Tibial artery (tissue), 4 donors: ENCODE results near the gene ACYP1.
A peak's percentile ranks its signal among the peaks of the same experiment; 100 is the strongest.

Source experiments
- DNase-seq, 2 donors: peaks; one replicate each; pipeline ENCODE4 v3.0.0-alpha.2; 2019
- H3K27ac ChIP-seq, 2 donors: fragments of 200-600 bp; sonication (generic) in 1 of 2; 1 replicate in 1 of 2; 2 replicates in 1 of 2; pipeline ENCODE4 v1.5.1; 2018 to 2019; ENCODE audit warnings: mild to moderate bottlenecking in 1 of 2
- H3K27me3 ChIP-seq, 2 donors: fragments of 200-600 bp; sonication (generic) in 1 of 2; one replicate each; pipeline versions ENCODE4 v1.5.1 to v1.6.0; 2016 to 2019
- H3K36me3 ChIP-seq, 3 donors: fragments of 200-600 bp; sonication (generic) in 2 of 3; one replicate each; pipeline ENCODE4 v1.5.1; 2016 to 2019; ENCODE audit warnings: mild to moderate bottlenecking in 2 of 3
- H3K4me1 ChIP-seq, 4 donors: fragments of 200-600 bp; sonication (generic) in 2 of 4; 1 replicate in 3 of 4; 2 replicates in 1 of 4; pipeline ENCODE4 v1.5.1; 2016 to 2019
- H3K4me3 ChIP-seq, 2 donors: fragments of 200-600 bp; sonication (generic) in 1 of 2; 1 replicate in 1 of 2; 2 replicates in 1 of 2; pipeline ENCODE4 v1.5.1; 2018 to 2019; ENCODE audit warnings: mild to moderate bottlenecking in 2 of 2
- H3K9me3 ChIP-seq, 3 donors: fragments of 200-600 bp; sonication (generic) in 1 of 3; one replicate each; pipeline ENCODE4 v1.5.1; 2016 to 2019
- intact Hi-C: fragments of 100-400 bp; cut with DNase I; formaldehyde crosslinking; loops from one replicate; pipeline ENCODE4 v1.15.0; 2023; ENCODE audit warnings: low total_unique reads
- TF ChIP-seq, protein P1 (sequence below), 2 experiments: fragments of 200-600 bp in 1 of 2; fragments of 450-650 bp in 1 of 2; IDR thresholded peaks; one replicate each; pipeline ENCODE4 v1.5.1; 2017 to 2019; ENCODE audit warnings: antibody characterized with exemption in 2 of 2, mild to moderate bottlenecking in 1 of 2, moderate library complexity in 1 of 2

ACYP1 gene

GRCh38 chr14:75030147-75030546 lies 33.7 kb downstream of the ACYP1 start:
- H3K4me3 ChIP-seq = no peak overlapping the region
- intact Hi-C loops = no loop called here
- H3K9me3 ChIP-seq = no peaks in the 10 kb centered on the region
- H3K4me1 ChIP-seq = peaks cover 0 to 4% (median 0%) of the 10 kb centered on the region in 4 donors
- TF ChIP-seq, protein P1, sequence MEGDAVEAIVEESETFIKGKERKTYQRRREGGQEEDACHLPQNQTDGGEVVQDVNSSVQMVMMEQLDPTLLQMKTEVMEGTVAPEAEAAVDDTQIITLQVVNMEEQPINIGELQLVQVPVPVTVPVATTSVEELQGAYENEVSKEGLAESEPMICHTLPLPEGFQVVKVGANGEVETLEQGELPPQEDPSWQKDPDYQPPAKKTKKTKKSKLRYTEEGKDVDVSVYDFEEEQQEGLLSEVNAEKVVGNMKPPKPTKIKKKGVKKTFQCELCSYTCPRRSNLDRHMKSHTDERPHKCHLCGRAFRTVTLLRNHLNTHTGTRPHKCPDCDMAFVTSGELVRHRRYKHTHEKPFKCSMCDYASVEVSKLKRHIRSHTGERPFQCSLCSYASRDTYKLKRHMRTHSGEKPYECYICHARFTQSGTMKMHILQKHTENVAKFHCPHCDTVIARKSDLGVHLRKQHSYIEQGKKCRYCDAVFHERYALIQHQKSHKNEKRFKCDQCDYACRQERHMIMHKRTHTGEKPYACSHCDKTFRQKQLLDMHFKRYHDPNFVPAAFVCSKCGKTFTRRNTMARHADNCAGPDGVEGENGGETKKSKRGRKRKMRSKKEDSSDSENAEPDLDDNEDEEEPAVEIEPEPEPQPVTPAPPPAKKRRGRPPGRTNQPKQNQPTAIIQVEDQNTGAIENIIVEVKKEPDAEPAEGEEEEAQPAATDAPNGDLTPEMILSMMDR (IDR thresholded peaks at IDR 0.05) = no peak
- no peak overlapping the region for H3K27ac ChIP-seq
- no peak for DNase-seq
- H3K36me3 ChIP-seq = peaks cover 64 to 79% (median 70%) of the 10 kb centered on the region in 3 donors
- H3K27me3 ChIP-seq = no peaks in the 10 kb centered on the region

DNA sequence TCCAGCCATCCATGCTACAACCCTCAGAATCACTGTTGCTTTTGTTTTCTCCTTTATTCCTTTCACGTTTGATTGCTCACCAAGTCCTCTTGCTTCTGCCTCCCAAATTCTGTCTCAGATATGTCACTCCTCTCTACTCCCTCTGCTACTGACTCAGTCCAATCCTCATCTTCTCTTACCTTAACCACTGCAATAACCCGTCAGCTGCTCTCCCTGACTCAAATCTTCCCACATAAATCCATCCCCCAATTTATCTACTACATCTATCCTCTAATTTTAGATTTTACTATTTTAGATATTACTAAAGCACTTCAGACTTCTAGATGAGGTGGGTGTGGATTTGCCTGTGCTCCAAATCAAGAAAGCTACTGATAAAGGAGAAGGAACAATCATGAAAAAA lies 37.9 kb downstream of the ACYP1 start:
- TF ChIP-seq, protein P1 (IDR thresholded peaks at IDR 0.05) = no peak
- no peak for DNase-seq
- Histone ChIP-seq H3K9me3 (no peaks in the 10 kb centered on the region), H3K36me3 (peaks cover 52 to 84% (median 62%) of the 10 kb centered on the region in 3 donors), H3K4me3 (no peak overlapping the region), H3K4me1 (no peaks in the 10 kb centered on the region), H3K27ac (no peak overlapping the region), H3K27me3 (no peaks in the 10 kb centered on the region)
- intact Hi-C loops = no loop called here

DNA sequence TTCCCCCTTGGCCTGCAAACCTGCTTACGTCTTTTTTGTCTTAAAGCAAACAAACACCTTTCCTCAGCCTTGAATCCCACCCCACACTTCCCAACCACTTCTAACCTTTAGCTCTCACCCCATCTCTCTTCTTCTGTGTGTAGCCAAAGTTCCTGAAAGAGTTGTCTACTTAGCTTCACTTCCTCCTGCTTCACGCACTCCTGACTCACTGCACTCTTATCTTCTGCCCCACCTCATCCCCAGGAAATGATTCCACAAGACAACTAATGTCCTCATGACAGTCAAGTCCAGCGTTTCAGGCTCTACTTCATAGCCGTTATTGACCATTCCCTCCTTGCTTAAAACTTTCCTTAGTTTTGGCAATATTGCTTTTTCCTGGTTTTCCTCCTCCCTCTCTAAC lies 38.7 kb downstream of the ACYP1 start:
- H3K9me3 ChIP-seq = no peaks in the 10 kb centered on the region
- DNase-seq = no peak
- TF ChIP-seq, protein P1 (IDR thresholded peaks at IDR 0.05) = no peak
- no peak overlapping the region for H3K27ac ChIP-seq
- intact Hi-C loops = no loop called here
- H3K4me3 ChIP-seq = no peak overlapping the region
- no peaks in the 10 kb centered on the region for H3K27me3 ChIP-seq
- peaks cover 52 to 84% (median 62%) of the 10 kb centered on the region in 3 donors for H3K36me3 ChIP-seq
- no peaks in the 10 kb centered on the region for H3K4me1 ChIP-seq

DNA sequence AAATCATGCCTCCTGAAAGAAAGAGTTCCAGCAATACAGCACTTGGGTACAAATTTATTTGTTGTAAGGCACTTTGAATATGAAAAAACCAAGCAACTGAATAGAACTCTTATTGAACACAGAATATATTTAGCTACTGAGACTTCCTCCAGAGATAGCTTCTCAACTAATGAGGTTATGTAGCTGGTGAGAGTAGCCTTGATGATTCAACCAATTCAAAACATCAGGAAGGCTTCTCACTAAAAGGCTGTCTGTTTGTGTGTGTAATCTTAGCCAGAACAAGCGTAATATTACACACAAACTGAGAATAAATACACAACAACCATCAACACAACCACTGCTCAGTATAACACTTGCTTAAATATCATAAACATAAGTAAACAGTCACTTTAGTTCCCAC lies 40.7 kb downstream of the ACYP1 start:
- H3K4me1 ChIP-seq = no peaks in the 10 kb centered on the region
- peaks cover 46 to 84% (median 60%) of the 10 kb centered on the region in 3 donors for H3K36me3 ChIP-seq
- H3K27ac ChIP-seq = no peak overlapping the region
- intact Hi-C loops = no loop called here
- TF ChIP-seq, protein P1 (IDR thresholded peaks at IDR 0.05) = no peak
- no peaks in the 10 kb centered on the region for H3K27me3 ChIP-seq
- no peaks in the 10 kb centered on the region for H3K9me3 ChIP-seq
- no peak overlapping the region for H3K4me3 ChIP-seq
- no peak for DNase-seq

DNA sequence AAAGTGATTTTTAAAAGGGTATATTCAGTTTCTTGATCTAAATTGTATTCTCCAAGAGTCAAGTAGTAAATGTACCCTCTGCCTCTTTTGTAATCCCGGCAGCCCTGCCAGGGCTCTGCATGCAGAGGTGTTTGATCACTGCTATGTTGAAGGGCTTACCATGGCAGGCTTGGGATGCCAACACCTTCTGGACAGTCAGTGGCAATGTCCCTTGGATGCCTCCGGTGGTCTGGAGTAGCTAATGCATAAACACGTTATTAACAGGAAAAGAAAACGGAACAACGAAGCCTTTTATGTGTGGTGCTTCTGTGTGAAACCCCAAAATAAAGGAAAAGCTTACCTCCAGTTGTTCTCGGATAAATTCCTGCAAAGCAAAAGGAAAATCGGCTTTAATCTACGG lies 41.2 kb downstream of the ACYP1 start:
- Histone ChIP-seq H3K27ac (no peak overlapping the region), H3K27me3 (no peaks in the 10 kb centered on the region), H3K4me1 (no peaks in the 10 kb centered on the region), H3K36me3 (peaks cover 47 to 88% (median 65%) of the 10 kb centered on the region in 3 donors), H3K9me3 (no peaks in the 10 kb centered on the region), H3K4me3 (no peak overlapping the region)
- TF ChIP-seq, protein P1 (IDR thresholded peaks at IDR 0.05) = peak; percentile 38 to 42
- DNase-seq = no peak
- intact Hi-C loops = no loop called here

DNA sequence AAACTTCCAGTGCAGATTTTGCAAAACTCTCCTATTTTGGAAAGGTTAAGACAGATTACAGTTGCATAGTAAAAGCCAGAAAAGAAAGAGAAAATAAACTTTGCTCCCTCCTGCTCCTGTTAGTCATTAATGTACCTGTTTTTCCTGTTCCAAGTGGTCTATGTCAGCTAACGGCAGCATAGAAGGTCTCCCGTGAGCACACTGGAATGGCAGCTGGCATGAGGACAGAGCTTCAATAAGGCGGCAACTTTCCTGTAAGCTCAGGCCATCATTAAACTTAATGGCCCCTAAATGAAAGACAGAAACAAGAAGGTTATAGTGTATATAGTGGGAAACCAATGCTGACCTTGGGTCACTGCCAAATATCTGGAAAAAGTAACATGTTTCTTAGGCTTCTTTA lies 45.1 kb downstream of the ACYP1 start:
- Histone ChIP-seq H3K27me3 (no peaks in the 10 kb centered on the region), H3K9me3 (no peaks in the 10 kb centered on the region), H3K36me3 (peaks cover 66 to 89% (median 75%) of the 10 kb centered on the region in 3 donors), H3K4me3 (no peak overlapping the region), H3K27ac (no peak overlapping the region), H3K4me1 (no peaks in the 10 kb centered on the region)
- intact Hi-C loops = no loop called here
- TF ChIP-seq, protein P1 (IDR thresholded peaks at IDR 0.05) = no peak
- DNase-seq = no peak
